Natural killer cell treated with Interleukin-12 subunit alpha and Interleukin-12 subunit beta and Interleukin-15 and Interleukin-18, amount 100 ng/mL, for 72 hours (primary cell): Measurements from ENCODE around the gene ZGPAT. TPM values are rescaled to one million over a fixed set of nuclear protein-coding genes. Genes with fewer than 3 reads are reported as not detected.
"Not testable (repeated sequence)": the region's sequence is repeated elsewhere in the genome, so short reads cannot be mapped to it uniquely, and the experiment has no call there.

Source experiments
- ATAC-seq, 2 donors: fragments of 150-1000 bp; cut with Tn5 transposase in 1 of 2; sonication (Bioruptor Pico), chemical (Tn5 transposase) in 1 of 2; 2 replicates each; pipeline ENCODE4 v1.10.0; 2021
- DNase-seq: peaks from one replicate; pipeline ENCODE4 v3.0.0; 2022; ENCODE audit warnings: low spot score
- H3K27ac Mint-ChIP-seq, 2 donors: 1 replicate in 1 of 2; 2 replicates in 1 of 2; pipeline ENCODE4 v1.8.0; 2022; ENCODE audit warnings: mixed read lengths in 2 of 2, mild to moderate bottlenecking in 1 of 2, moderate library complexity in 1 of 2
- H3K27me3 Mint-ChIP-seq, 2 donors: 1 replicate in 1 of 2; 2 replicates in 1 of 2; pipeline ENCODE4 v1.8.0; 2022; ENCODE audit warnings: mixed read lengths in 2 of 2
- H3K36me3 Mint-ChIP-seq: one replicate; pipeline ENCODE4 v1.8.0; 2022; ENCODE audit warnings: mixed read lengths
- H3K4me1 Mint-ChIP-seq, 2 donors: 1 replicate in 1 of 2; 2 replicates in 1 of 2; pipeline ENCODE4 v1.8.0; 2022; ENCODE audit warnings: low read depth in 2 of 2, mixed read lengths in 2 of 2, mild to moderate bottlenecking in 1 of 2
- H3K4me3 Mint-ChIP-seq: one replicate; pipeline ENCODE4 v1.8.0; 2022; ENCODE audit warnings: mixed read lengths
- H3K9me3 Mint-ChIP-seq: 2 replicates; pipeline ENCODE4 v1.8.0; 2022; ENCODE audit warnings: mixed read lengths
- total RNA-seq, 2 donors: library from RNA; stranded (reverse); gene quantifications; one replicate each; pipeline ENCODE4 v1.2.3, GENCODE V29; 2022

The ZGPAT gene
- total RNA-seq, 2 donors from 2014 or later: 40.8 to 53.0 TPM

GRCh38 chr20:63667858-63668257 lies 40.0 kb upstream of the ZGPAT start:
- Mint-ChIP-seq H3K27ac (no peak overlapping the region), H3K4me1 (peaks cover 0 to 3% of the 10 kb centered on the region in 2 donors), H3K9me3 (no peaks in the 10 kb centered on the region), H3K4me3 (no peak overlapping the region), H3K27me3 (no peaks in the 10 kb centered on the region), H3K36me3 (peaks cover 7% of the 10 kb centered on the region)
- no peak for DNase-seq
- ATAC-seq: peak; percentile 2 to 26

GRCh38 chr20:63668351-63668750 lies 39.5 kb upstream of the ZGPAT start:
- H3K27ac Mint-ChIP-seq: no peak overlapping the region
- no peaks in the 10 kb centered on the region for H3K27me3 Mint-ChIP-seq

DNA sequence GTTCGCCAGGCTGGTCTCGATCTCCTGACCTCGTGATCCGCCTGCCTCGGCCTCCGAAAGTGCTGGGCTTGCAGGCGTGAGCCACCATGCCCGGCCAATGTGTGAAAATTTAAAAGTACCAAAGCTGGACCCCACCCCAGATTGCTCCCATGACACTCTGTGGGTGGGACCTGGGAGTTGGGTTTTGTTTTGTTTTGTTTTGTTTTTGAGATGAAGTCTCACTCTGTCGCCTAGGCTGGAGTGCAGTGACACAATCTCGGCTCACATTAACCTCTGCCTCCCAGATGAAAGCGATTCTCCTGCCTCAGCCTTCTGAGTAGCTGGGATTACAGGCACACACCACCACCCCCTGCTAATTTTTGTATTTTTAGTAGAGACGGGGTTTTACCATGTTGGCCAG lies 36.1 kb upstream of the ZGPAT start:
- H3K4me1 Mint-ChIP-seq, H3K36me3 Mint-ChIP-seq, H3K9me3 Mint-ChIP-seq, DNase-seq, ATAC-seq, H3K27ac Mint-ChIP-seq, H3K27me3 Mint-ChIP-seq, H3K4me3 Mint-ChIP-seq: not testable (repeated sequence)

More at GRCh38 chr20:63668351-63668750, 39.5 kb upstream of the ZGPAT start:
- peaks cover 7% of the 10 kb centered on the region for H3K36me3 Mint-ChIP-seq
- peaks cover 0 to 3% of the 10 kb centered on the region in 2 donors for H3K4me1 Mint-ChIP-seq
- no peak for DNase-seq
- H3K9me3 Mint-ChIP-seq: no peaks in the 10 kb centered on the region
- no peak for ATAC-seq
- H3K4me3 Mint-ChIP-seq: no peak overlapping the region

DNA sequence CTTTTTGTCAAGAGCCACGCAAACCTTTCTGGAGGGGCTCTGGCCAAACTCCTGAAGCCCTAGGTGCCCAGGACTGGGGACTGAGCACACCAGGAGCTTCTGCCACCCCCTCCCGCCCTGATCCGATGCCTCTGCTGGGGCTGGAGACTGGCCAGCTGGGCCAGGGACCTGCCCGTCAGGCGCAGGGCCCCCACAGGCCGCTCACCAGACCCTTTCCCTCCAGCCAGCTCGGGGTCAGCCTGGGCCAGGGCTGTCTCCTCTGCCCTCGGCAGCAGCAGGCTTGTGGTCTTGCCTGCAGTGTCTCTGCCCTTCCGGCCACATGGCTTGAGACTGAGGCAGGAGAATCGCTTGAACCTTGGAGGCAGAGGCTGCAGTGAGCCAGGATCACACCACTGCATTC lies 35.2 kb upstream of the ZGPAT start:
- no peaks in the 10 kb centered on the region for H3K4me1 Mint-ChIP-seq
- no peak overlapping the region for H3K27ac Mint-ChIP-seq
- no peaks in the 10 kb centered on the region for H3K27me3 Mint-ChIP-seq
- peaks cover 7% of the 10 kb centered on the region for H3K36me3 Mint-ChIP-seq
- ATAC-seq (no peak), DNase-seq (no peak)
- H3K4me3 Mint-ChIP-seq: no peak overlapping the region
- H3K9me3 Mint-ChIP-seq: no peaks in the 10 kb centered on the region

DNA sequence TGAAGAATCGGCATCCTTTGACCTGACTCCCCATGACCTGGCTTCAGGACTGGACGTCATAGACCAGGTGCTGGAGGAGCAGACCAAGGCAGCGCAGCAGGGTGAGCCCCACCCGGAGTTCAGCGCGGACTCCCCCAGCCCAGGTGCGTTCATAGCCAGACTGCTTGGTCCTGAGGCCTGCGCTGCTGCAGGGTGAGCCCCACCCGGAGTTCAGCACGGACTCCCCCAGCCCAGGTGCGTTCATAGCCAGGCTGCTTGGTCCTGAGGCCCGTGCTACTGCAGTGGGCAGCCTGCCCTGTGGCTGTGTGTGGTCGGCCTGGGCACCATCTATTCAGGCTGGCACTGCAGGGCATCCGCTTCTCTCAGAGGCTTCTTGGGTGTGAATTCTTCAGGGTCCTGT lies 33.9 kb upstream of the ZGPAT start:
- ATAC-seq (peak in 1 of 2 donors; percentile 46), DNase-seq (no peak)
- Mint-ChIP-seq H3K9me3 (no peaks in the 10 kb centered on the region), H3K4me1 (no peaks in the 10 kb centered on the region), H3K27ac (no peak overlapping the region), H3K36me3 (no peaks in the 10 kb centered on the region), H3K27me3 (no peaks in the 10 kb centered on the region), H3K4me3 (no peak overlapping the region)

DNA sequence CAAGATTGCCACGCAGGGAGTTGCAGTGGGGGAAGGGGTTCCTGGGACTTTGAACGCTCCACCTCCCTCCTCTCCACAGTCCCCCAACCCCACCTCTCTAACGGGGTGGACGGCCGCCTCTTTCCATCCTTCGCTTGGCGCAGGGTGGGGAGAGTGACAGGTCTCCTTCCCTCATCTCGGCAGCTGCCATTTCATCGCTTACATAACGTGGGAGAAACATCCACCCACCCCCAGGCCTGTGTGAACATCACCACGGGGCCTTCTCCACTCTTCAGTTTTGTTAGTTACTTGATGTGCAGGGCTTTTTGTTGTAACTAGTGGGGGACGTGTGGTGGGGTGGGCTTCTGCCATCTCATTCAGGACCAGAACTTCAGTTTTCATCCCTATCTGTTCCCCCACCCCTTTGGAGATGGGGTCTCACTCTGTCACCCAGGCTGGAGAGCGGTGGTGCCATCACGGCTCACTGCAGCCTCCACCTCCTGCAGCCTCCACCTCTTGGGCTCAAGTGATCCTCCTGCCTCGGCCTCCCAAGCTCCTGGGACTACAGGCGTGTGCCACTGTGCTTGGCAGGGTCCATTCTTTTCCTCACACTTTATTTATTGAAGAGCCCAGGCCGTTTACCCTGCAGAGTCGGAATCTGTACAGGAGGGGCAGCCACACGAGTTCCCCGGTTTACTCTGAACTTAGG lies 32.0 kb upstream of the ZGPAT start:
- DNase-seq (no peak), ATAC-seq (no peak)
- no peaks in the 10 kb centered on the region for H3K27me3 Mint-ChIP-seq
- H3K4me3 Mint-ChIP-seq: no peak overlapping the region
- H3K36me3 Mint-ChIP-seq: no peaks in the 10 kb centered on the region
- no peaks in the 10 kb centered on the region for H3K4me1 Mint-ChIP-seq
- no peaks in the 10 kb centered on the region for H3K9me3 Mint-ChIP-seq
- no peak overlapping the region for H3K27ac Mint-ChIP-seq

- no peaks in the 10 kb centered on the region for H3K27me3 Mint-ChIP-seq
- H3K36me3 Mint-ChIP-seq: no peaks in the 10 kb centered on the region
- H3K4me1 Mint-ChIP-seq: no peaks in the 10 kb centered on the region
- DNase-seq: no peak
- no peak for ATAC-seq
- H3K4me3 Mint-ChIP-seq: no peak overlapping the region
- no peaks in the 10 kb centered on the region for H3K9me3 Mint-ChIP-seq
- H3K27ac Mint-ChIP-seq: no peak overlapping the region
Measured at GRCh38 chr20:63678071-63678470, 29.8 kb upstream of the ZGPAT start.

DNA sequence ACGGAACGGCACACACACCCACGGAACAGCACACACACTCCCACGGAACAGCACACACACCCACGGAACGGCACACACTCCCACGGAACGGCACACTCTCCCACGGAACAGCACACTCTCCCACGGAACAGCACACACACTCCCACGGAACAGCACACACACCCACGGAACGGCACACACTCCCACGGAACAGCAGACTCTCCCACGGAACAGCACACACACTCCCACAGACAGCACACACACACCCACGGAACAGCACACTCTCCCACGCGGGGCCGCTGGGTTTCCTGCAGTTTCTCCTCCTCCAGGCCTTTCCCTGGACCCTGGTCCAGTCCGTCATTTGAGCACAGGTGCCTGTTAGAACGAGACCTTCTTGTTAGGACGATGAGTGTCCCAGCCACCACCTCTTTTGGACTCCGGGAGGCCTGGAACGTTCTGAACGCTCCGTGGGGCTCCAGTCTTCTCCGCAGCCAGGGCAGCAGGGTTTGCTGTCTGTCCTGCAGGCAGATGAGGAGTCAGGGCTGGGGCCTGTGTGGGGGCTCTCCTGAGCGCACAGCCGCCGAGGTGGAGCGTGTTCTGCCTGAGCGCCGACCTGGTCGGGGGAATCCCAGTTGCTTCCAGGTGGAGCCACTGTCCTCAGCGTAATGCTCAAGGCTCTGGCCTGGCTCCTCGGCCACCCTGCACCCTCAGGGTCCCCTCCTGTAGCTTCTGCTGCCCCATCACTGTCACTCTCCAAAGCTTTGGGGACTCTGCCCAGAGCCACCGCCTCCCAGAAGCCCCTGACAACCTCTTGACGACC lies 29.0 kb upstream of the ZGPAT start:
- no peaks in the 10 kb centered on the region for H3K4me1 Mint-ChIP-seq
- no peaks in the 10 kb centered on the region for H3K36me3 Mint-ChIP-seq
- H3K27ac Mint-ChIP-seq: no peak overlapping the region
- no peak for DNase-seq
- peak in 1 of 2 donors; percentile 12 for ATAC-seq
- no peak overlapping the region for H3K4me3 Mint-ChIP-seq
- H3K27me3 Mint-ChIP-seq: no peaks in the 10 kb centered on the region
- H3K9me3 Mint-ChIP-seq: no peaks in the 10 kb centered on the region

GRCh38 chr20:63679799-63680305 lies 28.0 kb upstream of the ZGPAT start:
- Mint-ChIP-seq H3K4me3 (no peak overlapping the region), H3K27me3 (no peaks in the 10 kb centered on the region), H3K4me1 (no peaks in the 10 kb centered on the region), H3K36me3 (no peaks in the 10 kb centered on the region), H3K27ac (no peak overlapping the region), H3K9me3 (no peaks in the 10 kb centered on the region)
- no peak for DNase-seq
- ATAC-seq: no peak

DNA sequence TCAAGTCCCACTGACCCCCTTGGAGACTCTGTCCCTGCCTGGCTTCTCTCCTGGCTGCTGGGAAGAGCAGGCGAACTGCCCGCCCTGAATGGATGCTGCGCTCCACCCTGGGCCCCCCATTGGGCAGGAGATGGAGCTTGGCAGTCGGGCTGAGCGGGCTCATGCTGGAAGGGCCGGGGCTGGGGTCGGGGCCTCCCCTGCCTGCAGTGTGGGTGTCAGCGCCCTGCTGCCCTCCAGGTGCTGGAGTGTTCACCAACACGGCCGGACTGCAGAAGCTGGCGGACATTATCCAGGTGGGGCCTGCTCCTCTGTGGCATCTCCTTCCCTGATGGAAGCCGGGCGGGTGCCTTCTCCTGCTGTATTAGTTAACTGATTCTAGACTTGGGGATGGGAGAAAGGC lies 27.4 kb upstream of the ZGPAT start:
- no peak for DNase-seq
- no peak overlapping the region for H3K27ac Mint-ChIP-seq
- H3K4me1 Mint-ChIP-seq: no peaks in the 10 kb centered on the region
- ATAC-seq: no peak
- H3K4me3 Mint-ChIP-seq: no peak overlapping the region
- no peaks in the 10 kb centered on the region for H3K27me3 Mint-ChIP-seq
- no peaks in the 10 kb centered on the region for H3K36me3 Mint-ChIP-seq
- H3K9me3 Mint-ChIP-seq: no peaks in the 10 kb centered on the region

DNA sequence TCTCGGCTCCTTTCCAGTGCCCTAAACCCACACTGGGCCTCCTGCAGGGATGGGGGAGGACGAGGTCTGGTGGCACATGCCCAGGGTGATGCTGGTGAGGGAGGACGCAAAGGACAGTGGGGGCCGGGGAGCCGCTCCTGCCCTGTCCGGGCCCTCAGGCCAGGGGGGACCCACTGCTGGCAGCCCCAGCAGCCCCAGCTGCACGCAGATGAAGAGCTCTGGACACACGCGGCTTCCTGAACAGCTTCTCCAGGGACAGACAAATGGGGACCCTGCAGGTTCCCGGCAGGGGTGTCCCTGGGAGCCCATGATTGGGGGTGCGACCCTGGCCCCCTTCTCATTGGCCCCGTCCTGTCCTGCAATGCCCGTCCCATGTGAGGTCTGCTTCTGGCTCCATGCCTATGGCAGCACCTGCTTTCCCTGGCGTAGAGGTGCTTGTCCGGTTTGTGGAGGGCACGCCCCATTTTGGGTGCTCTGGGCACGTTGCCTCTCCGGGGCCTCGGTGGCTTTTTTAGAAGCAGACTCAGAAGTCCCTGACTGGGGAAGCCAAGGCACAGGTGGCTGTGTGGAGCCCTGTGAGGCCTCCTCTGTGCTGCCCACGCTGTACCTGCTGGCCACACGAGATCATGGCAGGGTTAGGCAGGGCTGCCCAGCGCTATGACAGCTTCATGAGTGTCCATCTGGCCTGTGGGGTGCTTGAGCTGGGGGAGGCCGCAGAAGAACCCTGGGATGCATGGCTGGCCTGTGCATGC lies 26.8 kb upstream of the ZGPAT start:
- no peaks in the 10 kb centered on the region for H3K27me3 Mint-ChIP-seq
- no peaks in the 10 kb centered on the region for H3K9me3 Mint-ChIP-seq

DNA sequence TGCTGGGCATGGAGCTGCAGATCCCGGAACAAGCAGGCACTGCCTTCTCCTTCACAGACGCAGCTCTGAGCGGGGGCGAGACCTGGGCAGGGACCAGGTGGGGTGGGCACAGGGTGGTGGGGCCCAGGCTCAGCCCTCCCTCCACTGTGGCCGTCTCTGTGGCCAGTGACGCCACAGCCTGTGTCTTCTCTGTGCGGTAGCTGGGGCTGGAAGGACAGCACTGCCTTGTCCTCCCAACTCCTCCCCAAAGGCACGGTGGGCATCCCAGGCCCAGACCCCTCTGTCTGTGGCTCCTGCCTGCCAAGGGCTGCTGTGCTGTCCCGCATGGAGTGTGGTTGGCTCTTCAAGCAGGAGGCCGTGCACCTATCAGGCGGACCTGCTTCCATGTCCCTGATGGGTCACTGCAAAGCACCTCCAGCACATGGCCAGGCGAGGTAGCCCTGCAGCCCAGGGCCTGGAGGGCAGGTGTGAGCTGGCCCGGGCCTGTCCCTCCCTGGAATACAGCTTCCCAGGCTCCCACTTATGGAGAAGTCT lies 26.2 kb upstream of the ZGPAT start:
- Mint-ChIP-seq H3K4me3 (no peak overlapping the region), H3K4me1 (peaks cover 0 to 2% of the 10 kb centered on the region in 2 donors), H3K27me3 (no peaks in the 10 kb centered on the region), H3K9me3 (no peaks in the 10 kb centered on the region), H3K36me3 (no peaks in the 10 kb centered on the region), H3K27ac (no peak overlapping the region)
- no peak for DNase-seq
- ATAC-seq: no peak

More for the DNA sequence above, 26.8 kb upstream of the ZGPAT start:
- Mint-ChIP-seq H3K4me1 (no peaks in the 10 kb centered on the region), H3K36me3 (no peaks in the 10 kb centered on the region), H3K27ac (no peak overlapping the region), H3K4me3 (no peak overlapping the region)
- no peak for DNase-seq
- no peak for ATAC-seq

GRCh38 chr20:63682384-63683139 lies 25.3 kb upstream of the ZGPAT start:
- ATAC-seq (no peak), DNase-seq (no peak)
- no peak overlapping the region for H3K4me3 Mint-ChIP-seq
- H3K4me1 Mint-ChIP-seq: peaks cover 0 to 2% of the 10 kb centered on the region in 2 donors
- H3K9me3 Mint-ChIP-seq: no peaks in the 10 kb centered on the region
- no peak overlapping the region for H3K27ac Mint-ChIP-seq
- no peaks in the 10 kb centered on the region for H3K27me3 Mint-ChIP-seq
- no peaks in the 10 kb centered on the region for H3K36me3 Mint-ChIP-seq
